IPS-20b (cell line): ENCODE results near the gene PTGS1.
A peak's percentile ranks its signal among the peaks of the same experiment; 100 is the strongest.

ENCODE experiments used
- H3K27ac ChIP-seq: one replicate; pipeline ENCODE4 v1.5.1; 2013; ENCODE audit warnings: low read length
- H3K27me3 ChIP-seq: 2 replicates; pipeline ENCODE4 v1.6.1; 2013; ENCODE audit warnings: mild to moderate bottlenecking, low read length, inconsistent platforms; ENCODE audit not compliant: insufficient read depth
- H3K36me3 ChIP-seq: 2 replicates; pipeline ENCODE4 v1.6.1; 2013; ENCODE audit warnings: low read depth, mild to moderate bottlenecking, inconsistent platforms, low read length, moderate library complexity; ENCODE audit not compliant: insufficient read depth
- H3K4me1 ChIP-seq: 2 replicates; pipeline ENCODE4 v1.6.1; 2013; ENCODE audit warnings: mild to moderate bottlenecking, control low read depth, inconsistent platforms, low read length, moderate library complexity; ENCODE audit not compliant: insufficient read depth
- H3K4me3 ChIP-seq: 2 replicates; pipeline ENCODE4 v1.5.1; 2013; ENCODE audit warnings: mild to moderate bottlenecking, low read length, inconsistent platforms
- H3K9ac ChIP-seq: 2 replicates; pipeline ENCODE4 v1.6.1; 2013; ENCODE audit warnings: low read depth, mild to moderate bottlenecking, inconsistent platforms, low read length, moderate library complexity
- H3K9me3 ChIP-seq: 2 replicates; pipeline ENCODE4 v1.6.1; 2013; ENCODE audit warnings: mild to moderate bottlenecking, low read depth, low read length, inconsistent platforms; ENCODE audit not compliant: insufficient read depth

The PTGS1 gene

DNA sequence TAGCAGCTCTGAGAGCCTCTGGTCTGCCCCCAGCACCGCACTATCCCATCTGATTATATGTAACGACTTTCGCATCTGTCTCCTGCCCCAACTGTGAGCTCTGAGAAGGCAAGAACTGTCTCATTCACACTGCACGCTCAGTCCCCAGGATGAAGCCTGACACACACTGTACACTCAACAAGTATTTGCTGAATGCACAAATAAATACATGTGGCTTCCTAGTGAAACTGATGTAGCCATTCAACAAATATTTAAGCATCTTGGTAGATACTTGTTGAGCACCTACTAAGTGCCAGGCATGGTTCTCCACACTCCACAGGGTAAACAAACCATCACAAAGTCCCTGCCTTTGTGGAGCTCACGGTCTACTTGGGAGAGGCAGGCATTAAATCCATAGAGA, 34.6 kb upstream of the PTGS1 start:
- Histone ChIP-seq H3K4me1 (peaks cover 31% of the 10 kb centered on the region), H3K4me3 (no peak overlapping the region), H3K9ac (no peak overlapping the region), H3K27me3 (peaks cover 21% of the 10 kb centered on the region), H3K27ac (no peak overlapping the region), H3K36me3 (no peaks in the 10 kb centered on the region), H3K9me3 (no peaks in the 10 kb centered on the region)

DNA sequence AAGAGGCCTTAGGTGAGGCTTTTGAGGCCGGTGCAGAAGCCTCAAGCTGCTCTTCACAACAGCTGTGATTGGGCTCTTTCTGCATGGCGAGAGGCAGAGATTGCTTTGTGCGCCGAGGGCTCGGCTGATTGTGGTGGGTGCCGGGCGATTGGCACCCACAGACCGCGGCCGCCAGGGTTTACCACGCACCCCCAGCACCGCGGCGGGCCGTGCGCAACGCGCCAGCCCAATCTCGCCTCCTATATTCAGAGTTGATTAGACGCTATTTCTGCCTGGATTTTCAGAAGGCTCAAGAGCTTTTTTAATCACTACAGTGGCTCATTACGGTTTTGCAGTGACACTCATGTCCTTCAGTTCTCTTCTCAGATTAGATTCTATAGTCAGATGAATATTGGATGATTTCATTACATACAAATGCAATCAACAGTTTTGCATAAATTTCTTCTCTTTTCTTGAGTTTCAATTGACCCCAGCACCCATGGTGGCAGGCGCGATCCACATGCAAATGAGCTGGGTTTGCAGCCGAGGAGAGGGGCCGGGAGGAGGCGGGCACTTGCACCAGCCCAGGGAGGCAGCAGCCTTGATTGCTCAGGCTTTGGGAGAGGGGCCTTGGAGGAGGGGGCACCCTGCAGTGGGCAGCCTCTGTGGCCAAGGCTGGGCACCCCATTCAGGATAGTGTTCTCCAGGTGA, 33.8 kb upstream of the PTGS1 start:
- no peaks in the 10 kb centered on the region for H3K36me3 ChIP-seq
- H3K27ac ChIP-seq: no peak overlapping the region
- H3K4me3 ChIP-seq: peak overlapping the region; percentile 62; the same call in 1 of the 2 replicates
- H3K27me3 ChIP-seq: peaks cover 21% of the 10 kb centered on the region
- no peaks in the 10 kb centered on the region for H3K9me3 ChIP-seq
- H3K4me1 ChIP-seq: peaks cover 28% of the 10 kb centered on the region
- H3K9ac ChIP-seq: peak overlapping the region; percentile 37; the same call in 1 of the 2 replicates

DNA sequence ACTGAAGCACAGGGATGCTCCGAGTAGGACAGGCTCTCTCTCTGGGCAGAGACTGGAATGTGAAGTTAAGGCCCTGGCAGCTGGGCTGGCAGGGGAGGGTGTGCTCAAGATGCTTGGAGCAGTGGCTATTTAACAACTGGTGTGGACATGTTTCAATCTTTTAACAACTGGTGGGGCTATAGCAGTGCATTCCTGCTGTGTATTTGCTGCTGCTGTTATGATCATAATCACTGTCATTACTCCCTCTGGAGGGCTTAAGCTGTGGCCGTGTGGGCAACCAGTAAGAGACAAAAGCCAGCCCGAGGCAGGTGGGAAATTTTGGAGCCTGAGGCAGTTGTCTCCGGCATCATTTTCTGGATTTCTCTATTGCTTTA, 33.3 kb upstream of the PTGS1 start:
- H3K27ac ChIP-seq: no peak overlapping the region
- no peaks in the 10 kb centered on the region for H3K36me3 ChIP-seq
- H3K27me3 ChIP-seq: peaks cover 21% of the 10 kb centered on the region
- no peaks in the 10 kb centered on the region for H3K9me3 ChIP-seq
- peak overlapping the region; percentile 62; the same call in 1 of the 2 replicates for H3K4me3 ChIP-seq
- H3K4me1 ChIP-seq: peaks cover 28% of the 10 kb centered on the region
- no peak overlapping the region for H3K9ac ChIP-seq

DNA sequence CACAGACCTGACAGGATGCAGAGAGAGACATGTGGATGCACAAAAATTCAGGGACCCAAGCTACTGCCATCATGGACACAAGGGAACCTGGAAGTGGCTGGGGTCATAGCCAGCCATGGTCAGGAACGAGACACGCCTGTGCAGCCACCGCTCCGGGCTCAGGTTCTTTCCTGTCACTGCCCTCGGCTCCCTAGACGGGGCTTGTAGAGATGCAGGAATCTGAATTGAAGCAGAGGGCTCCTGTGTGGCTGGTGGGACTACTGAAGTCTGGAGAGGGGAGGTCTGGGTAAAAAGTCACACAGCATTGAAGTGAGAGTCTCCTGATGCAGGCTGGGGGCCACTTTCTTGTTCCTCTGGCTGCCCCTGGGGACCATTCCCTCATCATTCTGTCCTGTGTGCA, 32.3 kb upstream of the PTGS1 start:
- H3K9me3 ChIP-seq: no peaks in the 10 kb centered on the region
- H3K4me3 ChIP-seq: no peak overlapping the region
- no peaks in the 10 kb centered on the region for H3K36me3 ChIP-seq
- peaks cover 27% of the 10 kb centered on the region for H3K4me1 ChIP-seq
- no peak overlapping the region for H3K9ac ChIP-seq
- H3K27me3 ChIP-seq: peaks cover 21% of the 10 kb centered on the region
- H3K27ac ChIP-seq: no peak overlapping the region

DNA sequence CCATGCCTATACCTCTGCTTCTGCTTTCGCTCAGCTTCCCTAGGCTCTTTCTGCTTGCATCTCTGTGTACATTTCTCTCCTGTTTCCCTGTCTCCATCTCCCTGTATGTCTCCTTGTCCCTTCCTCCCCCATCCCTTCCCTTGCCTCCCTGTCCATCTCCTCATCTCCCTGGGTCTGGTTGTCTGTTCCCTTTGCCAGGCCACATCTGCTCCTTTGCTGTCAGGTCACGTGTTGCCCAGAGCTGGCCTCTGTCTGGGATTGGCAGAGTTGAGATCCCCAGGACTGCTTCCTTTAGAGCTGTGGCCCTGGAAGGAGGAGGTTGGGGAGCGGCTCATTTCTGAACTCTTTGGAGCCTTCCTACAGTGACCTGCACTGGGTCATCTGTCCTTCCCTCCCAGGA, 31.8 kb upstream of the PTGS1 start:
- Histone ChIP-seq H3K27ac (no peak overlapping the region), H3K9me3 (no peaks in the 10 kb centered on the region), H3K9ac (no peak overlapping the region), H3K4me3 (no peak overlapping the region), H3K27me3 (peaks cover 21% of the 10 kb centered on the region), H3K36me3 (no peaks in the 10 kb centered on the region), H3K4me1 (peaks cover 27% of the 10 kb centered on the region)

DNA sequence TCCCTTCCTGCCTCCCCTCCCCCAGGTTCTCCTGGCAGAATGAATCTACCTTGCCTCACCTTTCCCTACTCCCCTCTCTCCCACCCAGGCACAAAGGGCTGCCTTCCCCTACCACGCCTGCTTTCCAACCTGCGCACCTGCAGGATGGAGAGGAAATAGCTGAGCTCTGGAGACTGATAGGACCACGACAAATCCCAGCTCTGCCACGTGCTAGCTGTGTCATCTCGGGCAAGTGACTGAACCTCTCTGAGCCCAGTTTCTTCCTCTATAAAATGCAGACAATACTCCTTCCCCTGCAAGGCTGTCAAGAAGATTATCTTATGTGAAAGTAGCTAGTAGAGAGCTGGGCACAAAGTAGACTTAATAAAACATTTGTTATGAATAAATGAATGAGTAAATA, 31.2 kb upstream of the PTGS1 start:
- H3K27ac ChIP-seq: no peak overlapping the region
- H3K36me3 ChIP-seq: no peaks in the 10 kb centered on the region
- H3K4me3 ChIP-seq: no peak overlapping the region
- H3K4me1 ChIP-seq: peaks cover 27% of the 10 kb centered on the region
- no peaks in the 10 kb centered on the region for H3K9me3 ChIP-seq
- no peak overlapping the region for H3K9ac ChIP-seq
- peaks cover 21% of the 10 kb centered on the region for H3K27me3 ChIP-seq

DNA sequence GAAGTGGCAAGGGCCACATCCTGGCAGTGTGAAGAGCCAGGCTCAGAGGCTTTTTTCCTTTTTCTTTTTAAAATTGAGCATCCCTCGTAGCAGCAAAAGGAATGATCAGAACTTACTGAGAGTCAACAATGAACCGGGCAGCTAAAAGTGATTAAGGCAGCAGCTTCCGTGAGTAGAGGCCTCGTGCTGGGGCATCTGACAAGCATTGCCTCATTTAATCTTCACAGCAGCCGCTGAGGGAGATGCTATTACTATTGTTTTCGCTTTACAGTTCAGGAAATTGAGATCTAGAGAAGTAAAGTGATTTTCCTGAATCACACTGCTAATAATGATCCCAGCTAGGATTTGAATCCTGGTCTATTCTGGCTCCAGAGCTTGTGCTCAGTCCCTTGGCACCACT, 30.7 kb upstream of the PTGS1 start:
- H3K4me3 ChIP-seq: no peak overlapping the region
- H3K9me3 ChIP-seq: no peaks in the 10 kb centered on the region
- no peak overlapping the region for H3K9ac ChIP-seq
- H3K27me3 ChIP-seq: peaks cover 23% of the 10 kb centered on the region
- H3K27ac ChIP-seq: no peak overlapping the region
- H3K4me1 ChIP-seq: peaks cover 27% of the 10 kb centered on the region
- H3K36me3 ChIP-seq: no peaks in the 10 kb centered on the region

DNA sequence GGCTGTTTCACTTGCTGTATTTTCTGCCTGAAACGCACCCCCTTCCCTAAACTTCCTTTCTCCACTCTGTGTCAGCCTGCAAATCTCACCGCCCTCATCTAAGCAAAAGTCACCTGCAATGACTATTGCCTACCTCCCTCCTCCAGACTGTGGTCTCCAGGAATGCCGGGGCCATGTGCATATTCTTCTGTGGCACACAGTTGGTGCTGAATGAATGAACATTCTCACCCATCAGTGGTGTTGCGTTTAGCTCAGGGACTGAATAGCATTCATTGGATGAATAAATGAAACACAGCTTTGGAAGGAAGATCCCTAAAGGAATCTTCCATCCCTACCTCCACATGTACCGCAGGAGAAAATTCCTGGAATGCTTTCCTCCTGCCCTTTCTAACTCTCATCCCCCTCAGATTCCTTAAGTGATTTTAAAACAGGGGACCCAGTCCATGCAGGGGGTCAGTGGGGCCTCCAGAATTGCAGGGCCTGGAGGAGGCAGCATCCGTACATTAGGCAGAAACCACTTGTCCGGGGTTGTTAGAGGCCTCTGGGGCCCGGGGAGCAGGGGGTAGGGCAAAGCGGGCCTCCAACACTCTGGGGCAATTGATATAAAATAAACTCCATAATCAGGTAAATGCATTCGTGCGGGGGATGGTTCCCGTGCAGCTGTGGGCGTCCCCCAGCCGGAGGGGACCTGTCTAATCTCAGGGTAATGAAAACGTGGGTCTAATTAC, 28.3 kb upstream of the PTGS1 start:
- no peak overlapping the region; the same call in 1 of the 2 replicates for H3K4me3 ChIP-seq
- no peaks in the 10 kb centered on the region for H3K36me3 ChIP-seq
- H3K9ac ChIP-seq: no peak overlapping the region

DNA sequence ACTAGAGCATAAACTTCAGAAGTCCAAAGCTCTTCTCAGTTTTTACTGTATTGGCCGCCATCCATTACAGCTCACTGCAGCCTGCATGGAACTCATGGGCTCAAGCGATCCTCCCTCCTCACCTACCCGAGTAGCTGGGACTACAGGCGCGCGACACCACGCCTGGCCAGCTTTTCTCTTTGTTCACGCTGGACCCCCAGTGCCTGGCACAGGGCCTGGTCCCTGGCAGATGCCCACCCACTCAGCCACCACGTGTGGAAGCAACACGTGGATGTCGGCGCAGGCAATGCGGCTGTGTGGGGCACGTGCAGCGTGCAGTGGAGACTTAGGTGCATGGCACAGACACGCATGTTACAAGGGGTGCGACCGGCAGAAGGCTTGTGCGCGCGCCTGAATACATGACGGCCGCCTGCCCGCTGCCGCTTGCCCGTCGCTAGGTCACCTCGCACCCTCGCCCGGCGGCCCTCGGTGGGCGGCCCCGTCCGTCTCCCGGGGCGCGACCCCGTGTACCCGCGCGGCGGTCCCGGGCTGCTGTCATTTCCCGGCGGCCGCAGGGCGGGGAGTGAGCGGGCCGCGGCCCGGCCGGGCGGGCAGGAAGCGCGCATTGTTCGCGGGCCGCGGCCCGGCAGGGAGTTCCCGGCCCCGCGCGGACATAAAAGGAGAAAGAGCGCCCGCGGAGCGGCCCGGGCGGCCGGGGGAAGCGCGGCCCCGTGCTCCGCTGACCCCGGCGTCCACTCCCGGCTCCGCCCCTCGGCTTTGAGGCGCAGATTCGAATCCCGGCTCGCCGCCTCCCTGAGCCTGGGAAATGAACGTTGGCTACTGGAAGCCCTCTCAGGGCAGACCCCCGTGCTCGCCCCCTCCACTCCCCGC, 24.1 kb upstream of the PTGS1 start:
- no peak overlapping the region for H3K27ac ChIP-seq
- H3K9ac ChIP-seq: peak overlapping the region; percentile 55; the same call in 1 of the 2 replicates
- H3K4me1 ChIP-seq: peaks cover 13% of the 10 kb centered on the region; the same call in 1 of the 2 replicates
- peak overlapping the region; percentile 74 for H3K4me3 ChIP-seq
- H3K36me3 ChIP-seq: no peaks in the 10 kb centered on the region
- H3K27me3 ChIP-seq: peaks cover 51% of the 10 kb centered on the region
- H3K9me3 ChIP-seq: no peaks in the 10 kb centered on the region

More for the DNA sequence above, 28.3 kb upstream of the PTGS1 start:
- Histone ChIP-seq H3K4me1 (peaks cover 22% of the 10 kb centered on the region), H3K9me3 (no peaks in the 10 kb centered on the region), H3K27ac (no peak overlapping the region), H3K27me3 (peaks cover 36% of the 10 kb centered on the region)

DNA sequence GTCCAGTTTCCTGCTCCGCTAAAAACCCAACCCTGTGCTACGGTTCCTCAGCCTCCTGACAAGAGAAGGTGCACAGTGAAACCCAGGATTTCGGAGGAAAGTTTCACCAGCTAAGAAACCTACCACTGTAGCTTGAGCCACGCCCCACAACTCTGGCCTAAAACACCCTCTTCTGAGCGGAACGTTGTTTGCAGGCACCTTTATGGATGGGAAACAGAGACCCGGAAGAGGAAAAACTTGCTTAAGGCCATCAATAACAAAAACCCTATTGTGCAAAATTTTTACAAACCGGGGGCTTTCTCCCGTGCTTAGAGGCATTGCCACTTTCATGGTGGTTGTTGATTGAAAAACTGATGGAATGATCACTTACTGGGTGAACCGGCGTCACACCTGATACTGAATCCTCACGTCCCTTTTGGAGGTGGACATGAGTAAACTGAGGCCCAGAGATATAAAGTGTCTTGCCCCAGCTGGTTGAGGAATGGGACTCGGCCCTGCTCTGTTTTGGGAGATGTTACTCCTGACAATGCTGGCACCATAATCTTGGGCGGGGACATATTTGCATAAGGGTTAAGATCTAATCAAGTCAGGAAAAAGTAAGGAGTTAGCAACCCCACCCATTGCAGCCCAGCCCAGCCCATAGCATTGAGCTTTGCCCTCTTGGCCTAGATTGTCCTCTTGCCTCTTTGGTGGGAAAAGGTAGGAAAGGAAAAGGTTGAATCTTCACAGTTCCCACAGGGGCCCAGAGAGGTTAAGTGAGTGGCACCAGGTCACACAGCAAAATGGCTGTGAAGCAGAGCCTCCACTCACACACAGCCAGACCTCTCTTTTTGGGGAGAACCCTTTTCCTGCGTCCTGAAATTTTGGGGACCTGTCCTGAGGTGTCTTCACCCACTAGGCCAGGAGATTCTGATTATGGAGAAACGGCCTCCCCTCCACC, 23.2 kb upstream of the PTGS1 start:
- H3K36me3 ChIP-seq: no peaks in the 10 kb centered on the region
- peak overlapping the region; percentile 55; the same call in 1 of the 2 replicates for H3K9ac ChIP-seq
- peaks cover 6% of the 10 kb centered on the region; the same call in 1 of the 2 replicates for H3K4me1 ChIP-seq
- peaks cover 1% of the 10 kb centered on the region; the same call in 1 of the 2 replicates for H3K9me3 ChIP-seq
- peak overlapping the region; percentile 74 for H3K4me3 ChIP-seq
- no peak overlapping the region for H3K27ac ChIP-seq
- H3K27me3 ChIP-seq: peaks cover 51% of the 10 kb centered on the region
